Esophagus (tissue), 2 donors: Measurements from ENCODE around the gene PSMC3IP. TPM values are rescaled to one million over a fixed set of nuclear protein-coding genes. Genes with fewer than 3 reads are reported as not detected.
"Not testable (repeated sequence)": the region's sequence is repeated elsewhere in the genome, so short reads cannot be mapped to it uniquely, and the experiment has no call there.

Source experiments
- H3K27ac ChIP-seq, 2 donors: one replicate each; pipeline ENCODE4 v1.5.1; 2013; ENCODE audit warnings: low read depth in 2 of 2, mild to moderate bottlenecking in 2 of 2, inconsistent platforms in 1 of 2, low read length in 1 of 2, moderate library complexity in 1 of 2
- H3K27me3 ChIP-seq, 2 donors: one replicate each; pipeline ENCODE4 v1.6.1; 2013; ENCODE audit warnings: low read length in 2 of 2, control low read depth in 1 of 2, mild to moderate bottlenecking in 1 of 2; ENCODE audit not compliant: insufficient read depth in 2 of 2, control insufficient read depth in 1 of 2
- H3K36me3 ChIP-seq, 2 donors: one replicate each; pipeline ENCODE4 v1.6.1; 2013; ENCODE audit warnings: low read length in 1 of 2; ENCODE audit not compliant: control insufficient read depth in 2 of 2, insufficient read depth in 2 of 2
- H3K4me1 ChIP-seq, 2 donors: one replicate each; pipeline ENCODE4 v1.6.1; 2013; ENCODE audit warnings: low read length in 1 of 2; ENCODE audit not compliant: control insufficient read depth in 2 of 2, insufficient read depth in 2 of 2
- H3K4me3 ChIP-seq, 2 donors: one replicate each; pipeline ENCODE4 v1.5.1; 2013; ENCODE audit warnings: low read length in 2 of 2, mild to moderate bottlenecking in 2 of 2, low read depth in 1 of 2, moderate library complexity in 1 of 2
- H3K9me3 ChIP-seq, 2 donors: one replicate each; pipeline ENCODE4 v1.6.1; 2013; ENCODE audit warnings: mild to moderate bottlenecking in 2 of 2, low read depth in 1 of 2, low read length in 1 of 2, moderate library complexity in 1 of 2; ENCODE audit not compliant: control insufficient read depth in 2 of 2, insufficient read depth in 1 of 2
- WGBS, 2 donors: extraction: QIAGEN DNeasy Blood & Tissue Kit; methylation state at CpG; one replicate each; pipeline ENCODE4 v1.1.7; 2013; 5-methylcytosine and 5-hydroxymethylcytosine counted together
- polyA plus RNA-seq, 2 donors: library from polyadenylated mRNA; stranded (reverse); fragments of 200-250 nt; gene quantifications; one replicate each; pipeline ENCODE4 v1.2.3, GENCODE V29; 2013
- donor health status: healthy with polysubstance abuse.
- donor health status: Bipolar disorder and iron deficiency.

The PSMC3IP gene
- polyA plus RNA-seq, 2 donors: 6.4 to 7.2 TPM

GRCh38 chr17:42609814-42610801 is 32.6 kb upstream of the PSMC3IP start:
- 10% methylated on average over 34 to 35 of the region's 42 CpGs for WGBS, 2 donors
- H3K9me3 ChIP-seq, H3K4me1 ChIP-seq, H3K27me3 ChIP-seq: not testable (repeated sequence)
- Histone ChIP-seq H3K36me3 (peaks cover 21 to 23% of the 10 kb centered on the region in 2 donors), H3K4me3 (peak overlapping the region; percentile 55 to 89), H3K27ac (peak overlapping the region; percentile 69 to 86)

- peak within 1 kb of the TSS; percentile 89 to 95 for H3K4me3 ChIP-seq
- 0% methylated on average over 66 of the region's 66 CpGs for WGBS, 2 donors
- H3K27me3 ChIP-seq: no peaks in the 10 kb centered on the region
- peak within 1 kb of the TSS; percentile 90 to 97 for H3K27ac ChIP-seq
- H3K36me3 ChIP-seq: peaks cover 14 to 16% of the 10 kb centered on the region in 2 donors
- peaks cover 0 to 2% of the 10 kb centered on the region in 2 donors for H3K4me1 ChIP-seq
- no peaks in the 10 kb centered on the region for H3K9me3 ChIP-seq
Observed at GRCh38 chr17:42609182-42609813, 31.8 kb upstream of the PSMC3IP start, which contains the start of the genes RETREG3 and TUBG1. RETREG3 (minus strand) TSS chr17:42609374; CDS start chr17:42609324, 50 bp downstream. TUBG1 (plus strand) TSS chr17:42609683; CDS start chr17:42609738, 55 bp downstream.

GRCh38 chr17:42608305-42609181 is 31.0 kb upstream of the PSMC3IP start:
- H3K27ac ChIP-seq: peak overlapping the region; percentile 90 to 97
- WGBS, 2 donors: 0 to 1% methylated on average over 30 of the region's 30 CpGs
- no peaks in the 10 kb centered on the region for H3K9me3 ChIP-seq
- H3K36me3 ChIP-seq: peaks cover 8 to 10% of the 10 kb centered on the region in 2 donors
- no peaks in the 10 kb centered on the region for H3K27me3 ChIP-seq
- peak overlapping the region; percentile 89 to 95 for H3K4me3 ChIP-seq
- peaks cover 0 to 3% of the 10 kb centered on the region in 2 donors for H3K4me1 ChIP-seq

GRCh38 chr17:42607769-42608168 is 30.2 kb upstream of the PSMC3IP start:
- WGBS, 2 donors: 25 to 39% methylated on average over 3 of the region's 3 CpGs
- H3K9me3 ChIP-seq: no peaks in the 10 kb centered on the region
- H3K4me1 ChIP-seq: peaks cover 0 to 3% of the 10 kb centered on the region in 2 donors
- peak overlapping the region in 1 of 2 donors; percentile 95 for H3K4me3 ChIP-seq
- H3K27ac ChIP-seq: no peak overlapping the region
- H3K36me3 ChIP-seq: peaks cover 4 to 5% of the 10 kb centered on the region in 2 donors
- H3K27me3 ChIP-seq: no peaks in the 10 kb centered on the region

GRCh38 chr17:42603318-42603717 is 25.8 kb upstream of the PSMC3IP start:
- H3K4me1 ChIP-seq: peaks cover 0 to 3% of the 10 kb centered on the region in 2 donors
- no peaks in the 10 kb centered on the region for H3K27me3 ChIP-seq
- 93 to 94% methylated on average over 7 of the region's 7 CpGs for WGBS, 2 donors
- no peak overlapping the region for H3K27ac ChIP-seq
- peaks cover 0 to 2% of the 10 kb centered on the region in 2 donors for H3K36me3 ChIP-seq
- no peaks in the 10 kb centered on the region for H3K9me3 ChIP-seq
- no peak overlapping the region for H3K4me3 ChIP-seq

GRCh38 chr17:42598905-42599304 is 21.4 kb upstream of the PSMC3IP start:
- Histone ChIP-seq H3K4me1 (no peaks in the 10 kb centered on the region), H3K27me3 (no peaks in the 10 kb centered on the region), H3K9me3 (no peaks in the 10 kb centered on the region), H3K4me3 (no peak overlapping the region), H3K36me3 (peaks cover 0 to 2% of the 10 kb centered on the region in 2 donors), H3K27ac (no peak overlapping the region)
- 34 to 39% methylated on average over 2 of the region's 2 CpGs for WGBS, 2 donors

GRCh38 chr17:42596386-42596785 is 18.9 kb upstream of the PSMC3IP start:
- H3K27me3 ChIP-seq: no peaks in the 10 kb centered on the region
- peaks cover 0 to 4% of the 10 kb centered on the region in 2 donors for H3K36me3 ChIP-seq
- H3K4me1 ChIP-seq: no peaks in the 10 kb centered on the region
- WGBS, 2 donors: 76 to 78% methylated on average over 3 of the region's 3 CpGs
- no peak overlapping the region for H3K27ac ChIP-seq
- no peak overlapping the region for H3K4me3 ChIP-seq
- H3K9me3 ChIP-seq: no peaks in the 10 kb centered on the region

- no peaks in the 10 kb centered on the region for H3K27me3 ChIP-seq
- H3K4me1 ChIP-seq: no peaks in the 10 kb centered on the region
- H3K36me3 ChIP-seq: peaks cover 0 to 10% of the 10 kb centered on the region in 2 donors
- 91 to 92% methylated on average over 9 of the region's 9 CpGs for WGBS, 2 donors
- no peak overlapping the region for H3K27ac ChIP-seq
- no peak overlapping the region for H3K4me3 ChIP-seq
- H3K9me3 ChIP-seq: no peaks in the 10 kb centered on the region
Observed at GRCh38 chr17:42591411-42591810, 13.9 kb upstream of the PSMC3IP start.

GRCh38 chr17:42590886-42591285 is 13.4 kb upstream of the PSMC3IP start:
- no peaks in the 10 kb centered on the region for H3K27me3 ChIP-seq
- peaks cover 0 to 10% of the 10 kb centered on the region in 2 donors for H3K36me3 ChIP-seq
- no peaks in the 10 kb centered on the region for H3K9me3 ChIP-seq
- H3K27ac ChIP-seq: no peak overlapping the region
- no peaks in the 10 kb centered on the region for H3K4me1 ChIP-seq
- WGBS, 2 donors: 75 to 81% methylated on average over 2 of the region's 2 CpGs
- no peak overlapping the region for H3K4me3 ChIP-seq
